HG02852 (cell line): Measurements from ENCODE around the gene MB.

Source experiments
- ATAC-seq: cut with Tn5 transposase; IDR thresholded peaks from one replicate; pipeline ENCODE4 v1.9.1; 2021; ENCODE audit warnings: mild to moderate bottlenecking, moderate library complexity; ENCODE audit not compliant: unreplicated experiment

Gene MB

GRCh38 chr22:35597692-35598395 lies 19.3 kb downstream of the MB start:
- no peak for ATAC-seq

DNA sequence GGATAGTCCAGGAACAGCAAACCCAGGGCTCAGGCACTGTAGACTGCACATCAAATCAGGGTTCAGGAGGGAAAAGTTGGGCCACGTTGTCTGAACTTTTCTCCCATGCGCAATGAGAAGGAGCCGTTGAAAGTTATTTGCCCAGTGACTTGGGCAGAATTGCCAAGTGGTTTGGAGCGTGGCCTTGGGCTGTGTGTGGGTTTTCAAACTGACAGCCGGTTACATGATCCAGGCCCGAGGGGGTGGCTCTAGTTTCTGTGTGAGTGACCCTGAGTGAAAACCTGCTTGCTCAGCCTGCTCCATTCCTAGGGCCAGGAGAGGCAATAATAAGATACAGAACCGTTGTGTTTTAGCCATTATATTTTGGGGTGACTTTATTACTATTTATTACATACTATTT lies 20.3 kb downstream of the MB start:
- no peak for ATAC-seq

DNA sequence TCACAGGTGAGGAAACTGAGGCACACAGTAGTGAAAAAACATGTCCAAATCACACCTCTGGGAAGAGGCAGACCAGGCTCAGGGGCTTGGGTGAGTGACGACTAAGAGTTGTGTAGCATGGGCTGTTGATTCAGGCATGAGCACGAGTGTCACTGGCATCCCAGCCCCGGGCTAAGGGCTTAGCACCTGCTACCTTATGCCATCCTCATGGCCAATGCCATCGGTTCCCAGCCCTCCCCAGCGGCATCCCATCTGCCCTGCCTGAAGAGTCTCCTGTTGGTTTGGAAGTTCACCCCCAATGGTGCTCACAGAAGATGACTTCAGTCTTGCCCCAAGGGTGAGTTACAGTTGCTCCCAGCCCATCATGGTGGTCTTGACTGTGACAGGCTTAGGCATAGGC lies 22.4 kb downstream of the MB start:
- ATAC-seq, result no peak

GRCh38 chr22:35593891-35594470 lies 23.1 kb downstream of the MB start:
- ATAC-seq, result no peak

DNA sequence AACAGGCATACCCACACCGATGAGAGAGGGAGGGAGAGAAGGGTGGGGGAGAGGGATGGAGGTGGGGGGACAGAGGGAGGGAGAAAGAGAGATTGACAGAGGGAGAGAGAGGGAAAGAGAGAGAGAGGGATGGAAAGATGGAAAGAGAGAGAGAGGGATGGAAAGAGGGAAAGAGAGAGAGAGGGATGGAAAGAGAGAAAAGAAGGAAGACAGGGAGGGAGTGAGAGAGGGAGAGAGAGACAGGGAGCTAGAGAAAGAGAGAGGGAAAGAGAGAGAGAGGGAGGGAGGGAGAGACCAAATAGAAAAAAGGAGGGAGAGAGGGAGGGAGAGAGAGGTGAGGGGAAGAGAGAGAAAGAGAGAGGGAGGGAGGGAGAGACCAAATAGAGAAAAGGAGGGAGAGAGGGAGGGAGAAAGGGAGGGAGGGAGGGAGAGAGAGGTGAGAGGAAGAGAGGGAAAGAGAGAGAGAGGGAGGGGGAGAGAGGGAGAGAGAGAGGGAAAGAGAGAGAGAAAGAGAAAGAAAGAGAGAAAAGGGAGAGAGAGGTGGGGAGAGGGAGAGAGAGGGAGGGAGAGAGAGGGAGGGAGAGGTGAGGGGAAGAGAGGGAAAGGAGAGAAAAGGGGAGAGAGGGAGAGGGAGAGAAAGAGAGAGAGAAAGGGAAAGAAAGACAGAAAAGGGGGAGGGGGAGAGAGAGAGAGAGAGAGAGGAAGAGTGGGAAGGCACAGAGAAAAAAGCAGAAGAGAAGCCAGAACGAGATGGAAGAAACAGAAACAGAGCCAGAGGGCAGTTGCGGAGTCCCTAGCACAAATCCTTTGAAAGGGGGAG lies 23.8 kb downstream of the MB start:
- ATAC-seq, result no peak

GRCh38 chr22:35592418-35592967 lies 24.6 kb downstream of the MB start:
- ATAC-seq, result no peak

- no peak for ATAC-seq
These were observed 25.3 kb downstream of the MB start for GRCh38 chr22:35591714-35592417.

DNA sequence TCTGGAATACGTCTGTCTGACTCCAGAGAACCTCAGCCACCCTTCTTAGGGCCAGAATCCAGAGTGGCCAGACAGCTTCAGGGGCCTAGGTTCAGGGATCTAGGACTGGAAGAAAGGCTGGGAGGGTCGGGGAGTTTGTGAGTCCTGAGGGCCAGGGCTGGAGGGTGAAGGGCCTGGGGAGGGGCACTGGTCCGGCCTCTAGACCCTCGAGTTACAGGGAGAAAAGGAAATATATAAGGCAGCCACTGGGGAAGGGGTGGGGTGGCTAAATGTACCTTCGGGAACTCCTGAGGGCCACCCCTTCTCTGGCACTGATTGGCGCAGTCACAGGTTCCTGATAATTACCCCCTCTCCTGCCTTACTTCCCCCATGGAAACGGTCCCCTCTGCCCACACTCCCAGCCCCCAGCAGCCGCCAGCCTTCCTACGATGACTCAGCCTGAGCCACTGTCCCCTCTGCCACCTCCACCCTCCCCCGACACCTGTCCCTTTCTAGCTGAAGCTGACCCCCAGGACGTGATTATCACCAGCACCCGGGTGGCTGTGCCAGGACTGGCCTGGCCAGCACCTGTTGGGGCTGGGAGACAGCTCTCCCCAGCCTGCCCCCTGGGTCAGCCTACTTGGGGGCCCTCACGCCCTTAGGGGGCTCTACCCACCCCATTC lies 26.4 kb downstream of the MB start:
- ATAC-seq, result no peak

GRCh38 chr22:35589756-35590093 lies 27.4 kb downstream of the MB start:
- ATAC-seq, result no peak

- no peak for ATAC-seq
These were observed 27.9 kb downstream of the MB start for GRCh38 chr22:35589071-35589755.

DNA sequence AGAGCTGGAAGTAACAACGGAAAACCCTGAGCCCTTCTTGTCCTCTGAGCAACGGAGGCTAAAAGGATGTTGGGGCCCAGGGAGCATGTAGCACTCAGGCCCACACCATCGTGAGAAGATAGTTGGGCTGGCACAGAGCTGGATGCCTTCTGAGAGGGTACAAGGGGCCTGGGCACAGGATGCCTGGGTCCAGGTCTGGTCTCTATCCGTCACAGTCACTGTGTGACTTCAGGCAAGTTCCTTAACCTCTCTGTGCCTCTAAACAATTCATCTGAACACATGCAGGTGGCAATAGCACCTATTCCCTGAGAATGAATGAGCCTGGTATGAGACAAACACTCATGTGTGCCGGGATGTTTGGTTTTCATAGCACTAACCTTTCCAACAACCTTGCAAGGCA lies 29.2 kb downstream of the MB start:
- no peak for ATAC-seq

DNA sequence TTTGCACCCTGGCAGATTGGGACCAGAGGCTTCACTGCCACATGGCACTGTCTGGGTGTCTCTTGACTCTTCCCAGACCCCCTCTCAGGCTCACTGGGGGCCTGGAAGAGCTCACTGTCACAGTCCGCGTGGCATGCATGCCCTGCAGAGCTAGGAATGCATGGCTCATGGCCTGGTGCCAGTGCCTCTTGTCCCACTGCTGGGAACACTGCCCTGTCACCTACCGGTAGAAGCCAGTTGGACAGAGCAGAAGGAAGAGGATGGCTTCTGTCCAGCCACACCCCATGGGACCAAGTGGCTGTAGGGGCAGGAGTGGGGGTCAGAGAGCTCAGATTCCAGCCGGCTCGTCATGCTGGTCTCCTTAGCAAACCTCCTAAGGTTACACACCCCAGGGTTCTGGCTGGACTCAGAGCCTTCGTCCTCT lies 29.7 kb downstream of the MB start:
- no peak for ATAC-seq

DNA sequence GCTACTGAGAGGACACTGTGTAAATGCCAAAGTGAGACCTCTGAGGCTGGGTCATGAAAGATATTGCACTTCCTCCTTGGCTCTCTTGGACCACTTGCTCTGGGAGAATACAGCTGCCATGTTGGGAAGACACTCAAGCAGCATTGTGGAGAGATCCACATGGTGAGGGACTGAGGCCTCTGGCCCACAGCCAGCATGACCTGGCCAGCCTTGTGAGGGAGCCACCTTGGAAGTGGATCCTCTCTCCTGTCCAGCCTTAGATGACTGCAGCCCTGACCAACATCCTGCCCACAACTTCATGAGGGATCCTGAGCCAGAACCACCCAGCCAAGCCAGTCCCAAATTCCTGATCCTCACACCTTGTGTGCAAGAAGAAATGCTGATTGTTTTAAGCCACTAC lies 30.4 kb downstream of the MB start:
- no peak for ATAC-seq

- ATAC-seq, result no peak
These were observed 34.1 kb downstream of the MB start for GRCh38 chr22:35582861-35583670.

- ATAC-seq, result no peak
These were observed 34.8 kb downstream of the MB start for GRCh38 chr22:35582218-35582860.

- no peak for ATAC-seq
These were observed 36.1 kb downstream of the MB start for GRCh38 chr22:35581023-35581413.

DNA sequence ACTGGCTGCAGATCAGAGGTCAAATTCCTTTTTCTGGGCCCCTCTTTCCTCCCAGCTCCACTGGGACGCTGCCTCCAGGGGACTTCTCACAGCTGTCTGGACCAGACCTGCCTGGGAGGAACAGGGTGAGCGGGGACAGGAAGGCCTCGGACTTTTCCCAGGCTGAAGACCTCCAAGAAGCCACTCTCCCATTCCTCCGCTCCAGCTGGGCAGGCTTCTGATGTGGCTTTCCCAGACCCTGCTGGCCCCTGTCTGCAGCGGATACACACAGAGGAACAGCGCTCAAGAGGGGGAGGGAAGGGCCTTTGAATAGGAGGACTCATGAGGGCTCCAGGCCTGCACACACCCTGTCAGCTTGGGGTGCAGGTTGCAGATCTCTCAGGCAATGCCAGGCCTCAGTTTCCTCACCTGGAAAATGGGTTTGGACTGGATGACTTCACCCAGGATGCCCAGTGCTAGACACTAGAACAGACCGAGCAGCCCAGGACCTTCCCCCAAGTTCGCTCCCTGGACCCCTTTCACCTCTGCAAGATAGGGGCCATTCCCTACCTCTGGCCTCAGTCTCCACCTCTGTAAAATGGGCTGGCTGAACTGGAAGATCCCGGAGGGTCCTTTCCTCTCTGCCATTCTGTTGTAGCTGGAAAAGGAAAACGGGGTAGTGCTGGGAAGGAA lies 36.6 kb downstream of the MB start:
- no peak for ATAC-seq

DNA sequence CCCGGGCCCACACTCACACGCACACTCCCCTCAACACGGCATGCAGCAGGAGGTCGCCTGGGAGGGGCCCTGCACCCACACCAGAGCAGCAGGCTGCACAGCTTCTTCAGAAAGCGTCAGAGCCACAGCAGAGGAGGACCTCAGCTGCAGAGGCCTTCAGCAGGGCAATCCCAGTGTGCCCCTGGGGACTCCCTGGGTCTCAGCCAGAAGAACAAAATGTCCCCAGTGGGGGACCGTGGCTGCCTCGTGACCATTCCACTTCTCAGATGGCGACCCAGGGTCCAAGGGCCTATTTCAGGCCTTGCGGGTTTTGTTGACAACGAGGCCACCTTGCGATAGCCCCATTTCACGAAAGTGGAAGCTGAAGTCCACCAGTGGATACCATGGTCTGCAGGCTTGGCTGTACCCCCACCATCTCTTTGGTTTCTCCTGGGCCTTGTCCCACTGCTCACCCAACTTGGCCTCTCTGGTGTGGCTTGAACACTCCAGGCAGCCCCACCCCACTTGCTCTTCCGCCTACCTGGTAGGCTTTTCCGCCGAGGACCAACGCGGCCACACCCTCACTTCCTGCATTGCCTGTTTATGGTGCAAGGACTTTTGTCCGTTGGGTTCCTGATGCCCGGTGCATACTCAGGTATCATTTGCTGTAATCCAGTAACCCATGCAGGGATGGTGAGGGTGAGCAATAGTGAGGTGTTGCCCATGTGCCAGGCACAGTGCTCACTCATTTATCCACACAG lies 38.1 kb downstream of the MB start:
- no peak for ATAC-seq
